ENCODE results near the gene RNGTT.

Gene RNGTT

GRCh38 chr6:88609983-88610382 lies 353.4 kb downstream of the RNGTT start:
- no peak overlapping the region for H3K27ac ChIP-seq
- TF ChIP-seq ZFX (IDR thresholded peaks at IDR 0.05) (no peak), CTCF (conservative IDR thresholded peaks at IDR 0.05) (no peak)

GRCh38 chr6:88605271-88605670 lies 358.1 kb downstream of the RNGTT start:
- no peak for TF ChIP-seq CTCF (conservative IDR thresholded peaks at IDR 0.05)
- TF ChIP-seq ZFX (IDR thresholded peaks at IDR 0.05), result no peak
- H3K27ac ChIP-seq, result no peak overlapping the region

- no peak overlapping the region for H3K27ac ChIP-seq
- TF ChIP-seq CTCF (conservative IDR thresholded peaks at IDR 0.05) (no peak), ZFX (IDR thresholded peaks at IDR 0.05) (no peak)
Observed at GRCh38 chr6:88599571-88599970, 363.8 kb downstream of the RNGTT start.

- H3K27ac ChIP-seq, result no peak overlapping the region
- TF ChIP-seq ZFX (IDR thresholded peaks at IDR 0.05) (no peak), CTCF (conservative IDR thresholded peaks at IDR 0.05) (no peak)
Observed at GRCh38 chr6:88596801-88597200, 366.6 kb downstream of the RNGTT start.

GRCh38 chr6:88588938-88589337 lies 374.5 kb downstream of the RNGTT start:
- no peak for TF ChIP-seq CTCF (conservative IDR thresholded peaks at IDR 0.05)
- no peak for TF ChIP-seq ZFX (IDR thresholded peaks at IDR 0.05)
- no peak overlapping the region for H3K27ac ChIP-seq

- H3K27ac ChIP-seq, result no peak overlapping the region
- TF ChIP-seq ZFX (IDR thresholded peaks at IDR 0.05) (no peak), CTCF (conservative IDR thresholded peaks at IDR 0.05) (no peak)
Observed at GRCh38 chr6:88587150-88587520, 376.3 kb downstream of the RNGTT start.

GRCh38 chr6:88586371-88587149 lies 376.9 kb downstream of the RNGTT start:
- H3K27ac ChIP-seq, result no peak overlapping the region
- TF ChIP-seq CTCF (conservative IDR thresholded peaks at IDR 0.05) (no peak), ZFX (IDR thresholded peaks at IDR 0.05) (no peak)

All from C4-2B (cell line).